Measurements from ENCODE around the gene RBM38. TPM values are rescaled to one million over a fixed set of nuclear protein-coding genes. Genes with fewer than 3 reads are reported as not detected.

Gene RBM38
- total and polyA plus RNA-seq, 2 of the 4 experiments (the other 2 are of a cell fraction) = 5.2 to 11.9 TPM

DNA sequence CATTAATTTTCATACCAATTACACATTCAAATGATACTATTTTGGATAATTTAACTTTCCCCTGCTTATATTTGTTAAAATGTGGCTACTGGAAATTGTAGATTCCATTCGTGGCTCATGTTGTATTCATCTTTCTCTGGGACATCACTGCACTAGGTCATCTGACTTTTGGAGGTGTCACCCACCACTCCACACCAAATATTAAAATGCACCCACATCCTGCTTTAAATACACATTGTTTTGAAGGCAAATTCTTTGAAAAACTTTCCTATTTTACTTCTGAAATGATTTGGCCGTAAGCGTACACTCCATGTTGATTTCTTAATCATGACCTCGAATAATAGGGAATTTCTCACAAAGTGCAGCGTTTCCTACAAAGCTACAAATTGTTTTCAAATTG is 8.7 kb upstream of the RBM38 start:
- no peak overlapping the region for H3K56ac ChIP-seq (ENCODE audit: extremely low read depth, insufficient read depth, low read length)
- in situ Hi-C loops (cut with MboI; ENCODE audit: low sequenced_read_pairs) (loop anchor here (10.0 to 25.0 kb wide), 3 partner anchors 212 to 1655 kb away; partner anchors contain the start of genes ATP5F1E and PRELID3B), dilution Hi-C loops (cut with HindIII; ENCODE audit: low sequenced_read_pairs, unreplicated experiment) (no loop called here), intact Hi-C loops (cut with micrococcal nuclease) (loop anchor here (10.0 kb wide), 1 partner anchor 832 kb away; no protein-coding TSS in a partner anchor)
- no CpG with 5 or more reads among the region's 5 CpGs for WGBS, 2 experiments (ENCODE audit: extremely low coverage in 2 of 2, insufficient read length in 1 of 2)
- no TSS peak for BruUV-seq (replicated peaks)
- no peak overlapping the region for H2AK9ac ChIP-seq (replicated peaks; ENCODE audit: low read depth, low read length, poor library complexity)
- no peak overlapping the region for H3K4ac ChIP-seq (ENCODE audit: low read depth, low read length)
- peaks cover 20% of the 10 kb centered on the region for H3K36me3 ChIP-seq (ENCODE audit: control insufficient read depth, insufficient read depth, low read length)
- no peak overlapping the region for H3K27ac ChIP-seq (ENCODE audit: insufficient read depth, low read length)
- H3K18ac ChIP-seq (ENCODE audit: low read depth, low read length) = no peak overlapping the region
- H3K4me1 ChIP-seq (ENCODE audit: control insufficient read depth, insufficient read depth, low read length) = no peaks in the 10 kb centered on the region
- no peak overlapping the region for H2BK120ac ChIP-seq (ENCODE audit: low read depth, low read length)
- ChIA-PET CTCF (interaction anchor here (1.7 kb wide), 1 partner anchor 113 kb away, joined by 10 read pairs; no protein-coding TSS in a partner anchor), POLR2A (ENCODE audit: unreplicated experiment) (no interaction called here)
- H3K27me3 ChIP-seq (ENCODE audit: control insufficient read depth, insufficient read depth, low read length) = no peaks in the 10 kb centered on the region
- no peak overlapping the region for H2BK20ac ChIP-seq (ENCODE audit: low read depth, low read length)
- H3K79me1 ChIP-seq (ENCODE audit: low read depth in 1 of 2, low read length in 2 of 2) = no peaks in the 10 kb centered on the region
- H3K4me3 ChIP-seq (ENCODE audit: insufficient read depth, low read depth, low read length) = no peak overlapping the region
- no peak overlapping the region for H2AK5ac ChIP-seq (ENCODE audit: low read depth, low read length)
- no peak overlapping the region for H3K4me2 ChIP-seq (ENCODE audit: low read depth, low read length)
- no peak overlapping the region for H2BK5ac ChIP-seq (ENCODE audit: low read depth, low read length, poor library complexity, severe bottlenecking)
- H4K20me1 ChIP-seq (ENCODE audit: insufficient read depth, low read length) = no peaks in the 10 kb centered on the region; the same call in 1 of the 2 replicates
- H3K9ac ChIP-seq (ENCODE audit: low read depth, low read length) = no peak overlapping the region
- H4K5ac ChIP-seq (ENCODE audit: low read depth, low read length) = no peak overlapping the region
- no peaks in the 10 kb centered on the region for H3K9me3 ChIP-seq (ENCODE audit: control insufficient read depth, insufficient read depth, low read length)
- H3K14ac ChIP-seq (replicated peaks; ENCODE audit: low read depth, low read length) = no peak overlapping the region
- no peaks in the 10 kb centered on the region for H3K9me1 ChIP-seq (ENCODE audit: insufficient read depth, low read length)
- H2AFZ ChIP-seq (replicated peaks; ENCODE audit: low read length, poor library complexity) = no peak overlapping the region
- no peak for DNase-seq
- no peak for ATAC-seq (ENCODE audit: low read depth)
- no peak overlapping the region for H4K91ac ChIP-seq (ENCODE audit: insufficient read depth, low read depth, low read length)
- H2BK15ac ChIP-seq (ENCODE audit: low read depth, low read length) = no peak overlapping the region
- H4K8ac ChIP-seq (ENCODE audit: low read depth in 2 of 2, low read length in 2 of 2) = no peak overlapping the region
- H3K23ac ChIP-seq (ENCODE audit: low read depth, low read length) = no peak overlapping the region
- TF ChIP-seq, protein P1, sequence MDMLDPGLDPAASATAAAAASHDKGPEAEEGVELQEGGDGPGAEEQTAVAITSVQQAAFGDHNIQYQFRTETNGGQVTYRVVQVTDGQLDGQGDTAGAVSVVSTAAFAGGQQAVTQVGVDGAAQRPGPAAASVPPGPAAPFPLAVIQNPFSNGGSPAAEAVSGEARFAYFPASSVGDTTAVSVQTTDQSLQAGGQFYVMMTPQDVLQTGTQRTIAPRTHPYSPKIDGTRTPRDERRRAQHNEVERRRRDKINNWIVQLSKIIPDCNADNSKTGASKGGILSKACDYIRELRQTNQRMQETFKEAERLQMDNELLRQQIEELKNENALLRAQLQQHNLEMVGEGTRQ (IDR thresholded peaks at IDR 0.05; ENCODE audit: low read depth, low read length) = no peak
- TF ChIP-seq RCOR1 (IDR thresholded peaks at IDR 0.05; ENCODE audit: insufficient replicate concordance, low read length) (no peak), FOS (IDR thresholded peaks at IDR 0.05; ENCODE audit: low read depth, low read length) (no peak), CTCF (conservative IDR thresholded peaks at IDR 0.05; ENCODE audit: low read depth, low read length) (no peak), MAFK (IDR thresholded peaks at IDR 0.05; ENCODE audit: low read depth, low read length) (no peak), SMC3 (IDR thresholded peaks at IDR 0.05; ENCODE audit: low read depth, low read length) (no peak), CHD1 (IDR thresholded peaks at IDR 0.05; ENCODE audit: low read depth, low read length) (no peak), CEBPB (IDR thresholded peaks at IDR 0.05; ENCODE audit: low read depth, low read length) (no peak)

Measured in IMR-90 (cell line).